Activated CD8-positive, alpha-beta memory T cell treated with anti-CD3 and anti-CD28 coated beads for 24 hours (primary cell): ENCODE data around the gene ADGRG1.

Experiments
- DNase-seq: peaks from one replicate; pipeline ENCODE4 v3.0.0-alpha.2; 2020

Gene ADGRG1

GRCh38 chr16:57606147-57606846, 22.1 kb upstream of the ADGRG1 start:
- DNase-seq = no peak

- peak; percentile 57 for DNase-seq
These were observed 21.5 kb upstream of the ADGRG1 start for GRCh38 chr16:57606847-57607501.

- peak; percentile 53 for DNase-seq
These were observed 20.6 kb upstream of the ADGRG1 start for GRCh38 chr16:57607676-57608461.

GRCh38 chr16:57608462-57609113, 19.8 kb upstream of the ADGRG1 start:
- peak; percentile 60 for DNase-seq

GRCh38 chr16:57609541-57610401, 18.7 kb upstream of the ADGRG1 start:
- DNase-seq = peak; percentile 88

- peak; percentile 68 for DNase-seq
These were observed 17.8 kb upstream of the ADGRG1 start for GRCh38 chr16:57610611-57611010.

GRCh38 chr16:57611181-57611580, 17.2 kb upstream of the ADGRG1 start:
- DNase-seq = no peak

- peak; percentile 55 for DNase-seq
These were observed 16.7 kb upstream of the ADGRG1 start for GRCh38 chr16:57611706-57612105.

- DNase-seq = no peak
These were observed 15.9 kb upstream of the ADGRG1 start for GRCh38 chr16:57612494-57612893.

GRCh38 chr16:57613514-57613913, 14.9 kb upstream of the ADGRG1 start:
- no peak for DNase-seq

GRCh38 chr16:57614536-57614935, 13.9 kb upstream of the ADGRG1 start:
- DNase-seq = peak; percentile 82

GRCh38 chr16:57614944-57615343, 13.5 kb upstream of the ADGRG1 start:
- no peak for DNase-seq

- DNase-seq = no peak
These were observed 12.6 kb upstream of the ADGRG1 start for GRCh38 chr16:57615813-57616212.

GRCh38 chr16:57616241-57616640, 12.2 kb upstream of the ADGRG1 start:
- no peak for DNase-seq

GRCh38 chr16:57616876-57617275, 11.6 kb upstream of the ADGRG1 start:
- no peak for DNase-seq

GRCh38 chr16:57617604-57618111, 10.8 kb upstream of the ADGRG1 start:
- DNase-seq = no peak

GRCh38 chr16:57618296-57619132, 9.9 kb upstream of the ADGRG1 start:
- no peak for DNase-seq

- DNase-seq = no peak
These were observed 9.3 kb upstream of the ADGRG1 start for GRCh38 chr16:57619133-57619605.

GRCh38 chr16:57619606-57620334, 8.7 kb upstream of the ADGRG1 start:
- no peak for DNase-seq
